OCI-LY7 (cell line): ENCODE results near the gene MC5R.

Source experiments
- EZH2phosphoT487 ChIP-seq: fragments of 200-600 bp; sonication (generic); IDR thresholded peaks from 2 replicates; pipeline ENCODE4 v1.6.1; 2018; ENCODE audit warnings: low read depth, borderline replicate concordance, mild to moderate bottlenecking, mixed run types, antibody characterized with exemption, low read length, moderate library complexity, mixed read lengths
- TF ChIP-seq, protein P1 (sequence below): fragments of 200-600 bp; sonication (generic); conservative IDR thresholded peaks from 2 replicates; pipeline ENCODE4 v1.5.1; 2014; ENCODE audit warnings: mild to moderate bottlenecking, antibody characterized with exemption, low read length, moderate library complexity, mixed read lengths

GRCh38 chr18:13808294-13809042 lies 15.5 kb upstream of the MC5R start:
- TF ChIP-seq, protein P1, sequence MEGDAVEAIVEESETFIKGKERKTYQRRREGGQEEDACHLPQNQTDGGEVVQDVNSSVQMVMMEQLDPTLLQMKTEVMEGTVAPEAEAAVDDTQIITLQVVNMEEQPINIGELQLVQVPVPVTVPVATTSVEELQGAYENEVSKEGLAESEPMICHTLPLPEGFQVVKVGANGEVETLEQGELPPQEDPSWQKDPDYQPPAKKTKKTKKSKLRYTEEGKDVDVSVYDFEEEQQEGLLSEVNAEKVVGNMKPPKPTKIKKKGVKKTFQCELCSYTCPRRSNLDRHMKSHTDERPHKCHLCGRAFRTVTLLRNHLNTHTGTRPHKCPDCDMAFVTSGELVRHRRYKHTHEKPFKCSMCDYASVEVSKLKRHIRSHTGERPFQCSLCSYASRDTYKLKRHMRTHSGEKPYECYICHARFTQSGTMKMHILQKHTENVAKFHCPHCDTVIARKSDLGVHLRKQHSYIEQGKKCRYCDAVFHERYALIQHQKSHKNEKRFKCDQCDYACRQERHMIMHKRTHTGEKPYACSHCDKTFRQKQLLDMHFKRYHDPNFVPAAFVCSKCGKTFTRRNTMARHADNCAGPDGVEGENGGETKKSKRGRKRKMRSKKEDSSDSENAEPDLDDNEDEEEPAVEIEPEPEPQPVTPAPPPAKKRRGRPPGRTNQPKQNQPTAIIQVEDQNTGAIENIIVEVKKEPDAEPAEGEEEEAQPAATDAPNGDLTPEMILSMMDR = no peak
- TF ChIP-seq EZH2phosphoT487 = no peak
